GM18498 (cell line): Measurements from ENCODE around the gene TGFB2.

Experiments
- ATAC-seq: cut with Tn5 transposase; IDR thresholded peaks from one replicate; pipeline ENCODE4 v1.9.1; 2021; ENCODE audit warnings: mild to moderate bottlenecking, moderate library complexity; ENCODE audit not compliant: unreplicated experiment

Gene TGFB2

GRCh38 chr1:218480588-218481099 lies 135.5 kb downstream of the TGFB2 start:
- no peak for ATAC-seq

GRCh38 chr1:218481116-218481775 lies 136.1 kb downstream of the TGFB2 start:
- no peak for ATAC-seq

GRCh38 chr1:218482683-218483082 lies 137.5 kb downstream of the TGFB2 start:
- no peak for ATAC-seq

GRCh38 chr1:218485241-218485928 lies 140.2 kb downstream of the TGFB2 start:
- ATAC-seq, result no peak

- no peak for ATAC-seq
Observed at GRCh38 chr1:218488531-218488930, 143.4 kb downstream of the TGFB2 start.

- ATAC-seq, result no peak
Observed at GRCh38 chr1:218488986-218489385, 143.8 kb downstream of the TGFB2 start.

- ATAC-seq, result no peak
Observed at GRCh38 chr1:218490406-218490922, 145.3 kb downstream of the TGFB2 start.

GRCh38 chr1:218492874-218493273 lies 147.7 kb downstream of the TGFB2 start:
- ATAC-seq, result no peak

- no peak for ATAC-seq
Observed at GRCh38 chr1:218493986-218494385, 148.8 kb downstream of the TGFB2 start.
